Upper lobe of left lung (tissue), 6 donors: Measurements from ENCODE around the gene C19orf25. TPM values are rescaled to one million over a fixed set of nuclear protein-coding genes. Genes with fewer than 3 reads are reported as not detected.

Source experiments
- ATAC-seq, 2 donors: fragments of 200-7000 bp; cut with Tn5 transposase; one replicate each; pipeline ENCODE4 v1.9.1; 2022; ENCODE audit warnings: mild to moderate bottlenecking in 2 of 2, moderate library complexity in 2 of 2; ENCODE audit not compliant: low FRiP score in 2 of 2
- DNase-seq, 2 donors: peaks; one replicate each; pipeline ENCODE4 v3.0.0-alpha.2; 2019 to 2020
- H3K27ac ChIP-seq, 4 donors: fragments of 200-600 bp; sonication (generic); one replicate each; pipeline ENCODE4 v1.5.1; 2016 to 2019
- H3K27me3 ChIP-seq, 4 donors: fragments of 200-600 bp; sonication (generic); one replicate each; pipeline ENCODE4 v1.5.1; 2017 to 2019
- H3K36me3 ChIP-seq, 4 donors: fragments of 200-600 bp; sonication (generic); one replicate each; pipeline ENCODE4 v1.5.1; 2016 to 2019
- H3K4me1 ChIP-seq, 4 donors: fragments of 200-600 bp; sonication (generic); one replicate each; pipeline ENCODE4 v1.5.1; 2018 to 2019
- H3K4me3 ChIP-seq, 4 donors: fragments of 200-600 bp; sonication (generic); one replicate each; pipeline ENCODE4 v1.5.1; 2017 to 2019; ENCODE audit warnings: mild to moderate bottlenecking in 2 of 4, moderate library complexity in 1 of 4
- H3K9me3 ChIP-seq, 4 donors: fragments of 200-600 bp; sonication (generic); one replicate each; pipeline ENCODE4 v1.5.1; 2018 to 2019
- CTCF ChIP-seq, 6 experiments: fragments of 450-650 bp in 4 of 6; fragments of 200-600 bp in 2 of 6; sonication (generic) in 2 of 6; IDR thresholded peaks; one replicate each; pipeline ENCODE4 v1.5.1; 2016 to 2019; ENCODE audit warnings: antibody characterized with exemption in 6 of 6
- EP300 ChIP-seq, 4 donors: sonication (generic); formaldehyde crosslinking; IDR thresholded peaks; one replicate each; pipeline ENCODE4 v1.5.1; 2017; ENCODE audit warnings: antibody characterized with exemption in 4 of 4, control low read depth in 2 of 4
- POLR2A ChIP-seq, 4 donors: fragments of 450-650 bp; IDR thresholded peaks; one replicate each; pipeline ENCODE4 v1.5.1; 2016 to 2017; ENCODE audit warnings: antibody characterized with exemption in 4 of 4, mild to moderate bottlenecking in 2 of 4
- POLR2AphosphoS5 ChIP-seq, 2 donors: sonication (generic); formaldehyde crosslinking; IDR thresholded peaks; one replicate each; pipeline ENCODE4 v1.5.1; 2017; ENCODE audit warnings: antibody characterized with exemption in 2 of 2
- WGBS, 2 donors: methylation state at CpG; one replicate each; pipeline ENCODE4 v1.1.5; 2017 to 2018; 5-methylcytosine and 5-hydroxymethylcytosine counted together
- total RNA-seq, 6 donors: library from RNA; depleted of rRNA in 4 of 6; stranded (reverse); fragments of >200 nt in 4 of 6; gene quantifications; one replicate each; pipeline versions ENCODE4 v1.1.0 to v1.2.1, GENCODE V29; 2016 to 2021
- donor health status: DM: no; HTN: no; CAD: no; lungs with moderate emphysema.
- donor health status: DM: no; HTN: yes; CAD: no; lungs with severe emphysema.

Gene C19orf25
- total RNA-seq, 6 donors from 2014 or later, result 27.2 to 82.8 (median 37.5) TPM

- Histone ChIP-seq H3K4me1 (peaks cover 16 to 32% (median 24%) of the 10 kb centered on the region in 4 donors), H3K4me3 (no peak overlapping the region), H3K27me3 (peaks cover 0 to 27% (median 12%) of the 10 kb centered on the region in 4 donors), H3K27ac (no peak overlapping the region), H3K36me3 (no peaks in the 10 kb centered on the region), H3K9me3 (peaks cover 0 to 4% (median 0%) of the 10 kb centered on the region in 4 donors)
- DNase-seq, result no peak
- WGBS, 2 donors, result 54 to 63% methylated on average over 10 to 11 of the region's 11 CpGs
- TF ChIP-seq POLR2AphosphoS5 (IDR thresholded peaks at IDR 0.05) (no peak), CTCF (IDR thresholded peaks at IDR 0.05) (no peak), POLR2A (IDR thresholded peaks at IDR 0.05) (no peak), EP300 (IDR thresholded peaks at IDR 0.05) (no peak)
- no peak for ATAC-seq
These were observed 30.8 kb upstream of the C19orf25 start for GRCh38 chr19:1509602-1510441.

- H3K36me3 ChIP-seq, result no peaks in the 10 kb centered on the region
- peaks cover 15 to 32% (median 24%) of the 10 kb centered on the region in 4 donors for H3K4me1 ChIP-seq
- 30 to 44% methylated on average over 11 of the region's 12 CpGs for WGBS, 2 donors
- TF ChIP-seq CTCF (IDR thresholded peaks at IDR 0.05) (no peak), POLR2A (IDR thresholded peaks at IDR 0.05) (no peak), POLR2AphosphoS5 (IDR thresholded peaks at IDR 0.05) (no peak), EP300 (IDR thresholded peaks at IDR 0.05) (no peak)
- peaks cover 0 to 4% (median 0%) of the 10 kb centered on the region in 4 donors for H3K9me3 ChIP-seq
- H3K27ac ChIP-seq, result peak overlapping the region in 3 of 4 donors; percentile 59 to 87 (median 74)
- DNase-seq (no peak), ATAC-seq (no peak)
- H3K27me3 ChIP-seq, result peaks cover 0 to 31% (median 13%) of the 10 kb centered on the region in 4 donors
- H3K4me3 ChIP-seq, result peak overlapping the region in 3 of 4 donors; percentile 46 to 52 (median 46)
These were observed 29.5 kb upstream of the C19orf25 start for GRCh38 chr19:1508507-1508856.

GRCh38 chr19:1507763-1508506, 28.9 kb upstream of the C19orf25 start:
- ATAC-seq (peak; percentile 92 to 94), DNase-seq (peak; percentile 84 to 92)
- Histone ChIP-seq H3K4me1 (peaks cover 12 to 32% (median 24%) of the 10 kb centered on the region in 4 donors), H3K27ac (peak overlapping the region; percentile 59 to 87 (median 69)), H3K36me3 (no peaks in the 10 kb centered on the region), H3K9me3 (peaks cover 0 to 4% (median 0%) of the 10 kb centered on the region in 4 donors), H3K4me3 (peak overlapping the region in 3 of 4 donors; percentile 46 to 52 (median 46)), H3K27me3 (peaks cover 0 to 32% (median 13%) of the 10 kb centered on the region in 4 donors)
- 1 to 5% methylated on average over 37 to 44 of the region's 46 CpGs for WGBS, 2 donors
- TF ChIP-seq CTCF (IDR thresholded peaks at IDR 0.05) (no peak), POLR2AphosphoS5 (IDR thresholded peaks at IDR 0.05) (peak in 1 of 2 donors; percentile 38), POLR2A (IDR thresholded peaks at IDR 0.05) (peak in 1 of 4 donors; percentile 33), EP300 (IDR thresholded peaks at IDR 0.05) (no peak)

GRCh38 chr19:1507192-1507660, 28.2 kb upstream of the C19orf25 start:
- Histone ChIP-seq H3K9me3 (peaks cover 0 to 4% (median 0%) of the 10 kb centered on the region in 4 donors), H3K4me3 (peak overlapping the region in 2 of 4 donors; percentile 46), H3K27me3 (peaks cover 0 to 29% (median 10%) of the 10 kb centered on the region in 4 donors), H3K27ac (peak overlapping the region; percentile 59 to 87 (median 69)), H3K4me1 (peaks cover 9 to 25% (median 20%) of the 10 kb centered on the region in 4 donors), H3K36me3 (no peaks in the 10 kb centered on the region)
- ATAC-seq, result no peak
- WGBS, 2 donors, result 69 to 76% methylated on average over 7 to 22 of the region's 23 CpGs
- TF ChIP-seq CTCF (IDR thresholded peaks at IDR 0.05) (no peak), POLR2AphosphoS5 (IDR thresholded peaks at IDR 0.05) (no peak), POLR2A (IDR thresholded peaks at IDR 0.05) (no peak), EP300 (IDR thresholded peaks at IDR 0.05) (no peak)
- DNase-seq, result no peak
